A673 (cell line): ENCODE data around the gene DNAJB12.

Source experiments
- CTCF ChIP-seq: fragments of 300-800, 200-600 bp; sonication (generic); conservative IDR thresholded peaks from 2 replicates; pipeline ENCODE4 v1.5.1; 2017; ENCODE audit warnings: low read depth, mild to moderate bottlenecking, antibody characterized with exemption, low read length, moderate library complexity, mixed read lengths
- EZH2 ChIP-seq: fragments of 200-600 bp; sonication (generic); IDR thresholded peaks from 2 replicates; pipeline ENCODE4 v1.6.1; 2017; ENCODE audit warnings: borderline replicate concordance, low read depth, mild to moderate bottlenecking, mixed read lengths, antibody characterized with exemption, low read length; ENCODE audit not compliant: poor library complexity, severe bottlenecking

- TF ChIP-seq CTCF (no peak), EZH2 (no peak)
Observed at GRCh38 chr10:72330069-72330426, 24.7 kb downstream of the DNAJB12 start.
